Omental fat pad (tissue), 4 donors: ENCODE data around the gene GGACT. TPM values are rescaled to one million over a fixed set of nuclear protein-coding genes. Genes with fewer than 3 reads are reported as not detected.

Experiments
- ATAC-seq: fragments of 150-250 bp; one replicate; pipeline ENCODE4 v1.9.1; 2016; ENCODE audit warnings: mild to moderate bottlenecking, moderate library complexity; ENCODE audit not compliant: low FRiP score
- DNase-seq: peaks from one replicate; pipeline ENCODE4 v3.0.0-alpha.2; 2019; ENCODE audit warnings: low spot score
- total RNA-seq, 4 donors: library from RNA; depleted of rRNA; stranded (reverse); fragments of >200 nt; gene quantifications; one replicate each; pipeline ENCODE4 v1.1.0, GENCODE V29; 2016
- TF ChIP-seq, protein P1 (sequence below), 3 donors: fragments of 450-650 bp; IDR thresholded peaks; one replicate each; pipeline ENCODE4 v1.5.1; 2016 to 2017; ENCODE audit warnings: antibody characterized with exemption in 3 of 3, mild to moderate bottlenecking in 3 of 3, moderate library complexity in 2 of 3

GGACT gene
- total RNA-seq, 4 donors from 2014 or later: 2.6 to 4.6 (median 3.1) TPM

GRCh38 chr13:100484702-100485101 lies 103.9 kb downstream of the GGACT start:
- TF ChIP-seq, protein P1, sequence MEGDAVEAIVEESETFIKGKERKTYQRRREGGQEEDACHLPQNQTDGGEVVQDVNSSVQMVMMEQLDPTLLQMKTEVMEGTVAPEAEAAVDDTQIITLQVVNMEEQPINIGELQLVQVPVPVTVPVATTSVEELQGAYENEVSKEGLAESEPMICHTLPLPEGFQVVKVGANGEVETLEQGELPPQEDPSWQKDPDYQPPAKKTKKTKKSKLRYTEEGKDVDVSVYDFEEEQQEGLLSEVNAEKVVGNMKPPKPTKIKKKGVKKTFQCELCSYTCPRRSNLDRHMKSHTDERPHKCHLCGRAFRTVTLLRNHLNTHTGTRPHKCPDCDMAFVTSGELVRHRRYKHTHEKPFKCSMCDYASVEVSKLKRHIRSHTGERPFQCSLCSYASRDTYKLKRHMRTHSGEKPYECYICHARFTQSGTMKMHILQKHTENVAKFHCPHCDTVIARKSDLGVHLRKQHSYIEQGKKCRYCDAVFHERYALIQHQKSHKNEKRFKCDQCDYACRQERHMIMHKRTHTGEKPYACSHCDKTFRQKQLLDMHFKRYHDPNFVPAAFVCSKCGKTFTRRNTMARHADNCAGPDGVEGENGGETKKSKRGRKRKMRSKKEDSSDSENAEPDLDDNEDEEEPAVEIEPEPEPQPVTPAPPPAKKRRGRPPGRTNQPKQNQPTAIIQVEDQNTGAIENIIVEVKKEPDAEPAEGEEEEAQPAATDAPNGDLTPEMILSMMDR (IDR thresholded peaks at IDR 0.05): no peak
- DNase-seq: no peak
- ATAC-seq: no peak

GRCh38 chr13:100483841-100484381 lies 104.7 kb downstream of the GGACT start:
- DNase-seq: no peak
- no peak for ATAC-seq
- TF ChIP-seq, protein P1 (IDR thresholded peaks at IDR 0.05): no peak

- TF ChIP-seq, protein P1 (IDR thresholded peaks at IDR 0.05): no peak
Measured at GRCh38 chr13:100483139-100483538, 105.5 kb downstream of the GGACT start.

GRCh38 chr13:100480676-100481075 lies 107.9 kb downstream of the GGACT start:
- ATAC-seq: no peak
- TF ChIP-seq, protein P1 (IDR thresholded peaks at IDR 0.05): no peak

More at GRCh38 chr13:100483139-100483538, 105.5 kb downstream of the GGACT start:
- ATAC-seq (no peak), DNase-seq (no peak)

More at GRCh38 chr13:100480676-100481075, 107.9 kb downstream of the GGACT start:
- DNase-seq: no peak

Other genes with a start within 250 kb of the GGACT start
- 10 to 100 TPM in 3 of 4 donors, 1 to 10 TPM in 1; 9.2 to 16.9 (median 12.9) TPM for gene TMTC4, start 86.0 kb upstream of the GGACT start, total RNA-seq